ENCODE measurements around the gene CREB3L2. TPM values are rescaled to one million over a fixed set of nuclear protein-coding genes. Genes with fewer than 3 reads are reported as not detected.

CREB3L2 gene
- total RNA-seq, 4 donors from 2014 or later, result 33.1 to 59.1 (median 43.3) TPM

DNA sequence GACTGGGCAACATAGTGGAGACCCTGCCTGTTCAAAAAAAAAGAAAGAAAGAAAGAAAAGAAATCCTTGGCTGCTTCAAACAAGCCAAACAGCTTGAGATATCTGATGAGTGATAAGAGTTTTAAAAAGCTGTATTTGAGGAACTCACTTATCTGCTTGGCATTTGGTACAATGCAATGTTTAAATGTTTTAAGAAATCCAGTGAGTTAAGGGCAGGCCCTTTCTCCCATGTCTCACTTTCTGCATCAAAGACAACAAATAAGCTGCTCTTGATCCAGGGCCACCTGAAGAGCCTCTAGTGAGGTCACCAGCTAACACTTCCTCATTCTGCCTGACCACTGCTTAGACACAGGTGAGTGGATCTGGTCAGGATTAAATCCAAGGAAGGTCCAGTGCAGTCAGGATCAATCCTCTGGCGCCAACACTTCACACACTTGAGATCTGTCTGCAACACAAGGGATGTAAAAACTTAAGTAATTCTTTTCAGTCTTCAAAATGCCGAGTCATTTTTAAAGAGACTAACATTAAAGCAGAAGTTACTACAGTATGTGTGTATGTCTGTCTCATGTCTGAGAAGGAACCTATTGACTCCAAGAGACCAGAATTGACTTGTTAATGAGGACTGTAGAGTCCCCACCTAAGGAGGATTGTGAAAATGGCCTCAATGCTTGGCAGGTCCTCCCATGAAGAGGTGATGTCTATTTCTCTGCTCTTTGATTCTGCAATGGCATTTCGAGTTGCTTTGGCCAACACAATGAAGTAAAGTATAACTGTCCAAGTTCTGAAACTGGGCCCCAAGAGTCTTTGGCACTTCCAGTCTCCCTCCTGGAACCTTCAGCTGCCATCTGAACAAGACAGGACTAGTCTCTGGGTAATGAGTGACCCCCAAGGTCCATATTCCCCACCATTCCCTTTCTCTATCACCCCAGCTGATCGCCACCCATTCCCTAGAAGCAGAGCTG is 43.1 kb downstream of the CREB3L2 start:
- ATAC-seq, result no peak
- no peaks in the 10 kb centered on the region for H3K27me3 ChIP-seq
- H3K4me3 ChIP-seq, result no peak overlapping the region
- 75 to 92% methylated on average over 2 of the region's 4 CpGs for WGBS, 2 donors (ENCODE audit: low coverage in 1 of 2)
- H3K9me3 ChIP-seq, result no peaks in the 10 kb centered on the region
- H3K4me1 ChIP-seq, result peaks cover 29 to 90% (median 37%) of the 10 kb centered on the region in 3 donors
- peaks cover 0 to 7% of the 10 kb centered on the region in 2 donors for H3K36me3 ChIP-seq
- H3K27ac ChIP-seq, result peak overlapping the region in 3 of 4 donors; percentile 84 to 86 (median 84)
- TF ChIP-seq POLR2A (IDR thresholded peaks at IDR 0.05) (no peak), POLR2AphosphoS5 (IDR thresholded peaks at IDR 0.05) (no peak), EP300 (IDR thresholded peaks at IDR 0.05) (no peak)
- TF ChIP-seq, protein P1, sequence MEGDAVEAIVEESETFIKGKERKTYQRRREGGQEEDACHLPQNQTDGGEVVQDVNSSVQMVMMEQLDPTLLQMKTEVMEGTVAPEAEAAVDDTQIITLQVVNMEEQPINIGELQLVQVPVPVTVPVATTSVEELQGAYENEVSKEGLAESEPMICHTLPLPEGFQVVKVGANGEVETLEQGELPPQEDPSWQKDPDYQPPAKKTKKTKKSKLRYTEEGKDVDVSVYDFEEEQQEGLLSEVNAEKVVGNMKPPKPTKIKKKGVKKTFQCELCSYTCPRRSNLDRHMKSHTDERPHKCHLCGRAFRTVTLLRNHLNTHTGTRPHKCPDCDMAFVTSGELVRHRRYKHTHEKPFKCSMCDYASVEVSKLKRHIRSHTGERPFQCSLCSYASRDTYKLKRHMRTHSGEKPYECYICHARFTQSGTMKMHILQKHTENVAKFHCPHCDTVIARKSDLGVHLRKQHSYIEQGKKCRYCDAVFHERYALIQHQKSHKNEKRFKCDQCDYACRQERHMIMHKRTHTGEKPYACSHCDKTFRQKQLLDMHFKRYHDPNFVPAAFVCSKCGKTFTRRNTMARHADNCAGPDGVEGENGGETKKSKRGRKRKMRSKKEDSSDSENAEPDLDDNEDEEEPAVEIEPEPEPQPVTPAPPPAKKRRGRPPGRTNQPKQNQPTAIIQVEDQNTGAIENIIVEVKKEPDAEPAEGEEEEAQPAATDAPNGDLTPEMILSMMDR (IDR thresholded peaks at IDR 0.05), result no peak

DNA sequence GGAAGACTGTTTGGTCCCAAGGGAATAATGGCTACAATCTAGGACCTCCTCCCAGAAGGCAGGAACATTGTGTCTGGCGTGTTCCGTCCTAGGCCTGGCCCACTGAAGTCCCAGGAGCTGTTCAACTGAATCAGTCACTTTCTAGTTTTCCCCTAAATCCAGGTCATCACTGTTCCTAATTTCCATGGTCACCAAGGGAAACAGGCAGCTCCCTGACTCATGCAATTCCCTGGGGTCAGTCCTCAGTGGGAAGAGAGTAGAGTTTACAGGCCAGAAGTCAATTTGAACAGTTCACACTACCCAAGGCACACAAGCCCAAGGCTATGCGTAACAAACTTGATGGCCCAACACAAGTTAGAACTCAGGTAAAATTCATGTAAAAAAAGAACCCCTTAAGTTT is 44.0 kb downstream of the CREB3L2 start:
- peak overlapping the region; percentile 39 to 86 (median 84) for H3K27ac ChIP-seq

DNA sequence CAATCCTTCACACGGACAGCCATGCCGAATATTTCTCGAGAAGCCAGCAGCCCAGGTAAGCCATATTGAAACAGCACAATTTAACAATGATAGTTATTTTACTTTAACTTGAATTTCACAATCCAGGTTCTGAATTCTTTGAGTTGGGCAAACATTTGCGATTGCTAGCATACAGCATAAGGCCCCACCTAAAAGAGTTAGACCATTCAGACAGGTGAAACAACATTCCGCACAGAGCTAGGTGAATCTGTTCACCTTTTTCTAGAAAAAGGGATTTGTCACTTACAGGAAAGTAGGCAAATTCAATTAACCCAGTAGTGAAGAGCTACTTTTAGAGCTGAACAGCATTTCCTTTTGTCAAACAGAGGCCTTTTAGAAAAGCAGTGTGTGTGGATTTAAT is 45.3 kb downstream of the CREB3L2 start:
- TF ChIP-seq, protein P1 (IDR thresholded peaks at IDR 0.05), result no peak
- TF ChIP-seq POLR2AphosphoS5 (IDR thresholded peaks at IDR 0.05) (no peak), POLR2A (IDR thresholded peaks at IDR 0.05) (no peak), EP300 (IDR thresholded peaks at IDR 0.05) (no peak)
- Histone ChIP-seq H3K36me3 (peaks cover 0 to 7% of the 10 kb centered on the region in 2 donors), H3K4me1 (peaks cover 34 to 89% (median 41%) of the 10 kb centered on the region in 3 donors), H3K27ac (peak overlapping the region; percentile 50 to 86 (median 84)), H3K27me3 (no peaks in the 10 kb centered on the region), H3K4me3 (no peak overlapping the region), H3K9me3 (no peaks in the 10 kb centered on the region)
- 90 to 96% methylated on average over 5 of the region's 5 CpGs for WGBS, 2 donors (ENCODE audit: low coverage in 1 of 2)
- ATAC-seq, result no peak

More for the DNA sequence above, 44.0 kb downstream of the CREB3L2 start:
- TF ChIP-seq POLR2AphosphoS5 (IDR thresholded peaks at IDR 0.05), result peak; percentile 42
- TF ChIP-seq, protein P1 (IDR thresholded peaks at IDR 0.05), result no peak
- TF ChIP-seq EP300 (IDR thresholded peaks at IDR 0.05), result no peak
- TF ChIP-seq POLR2A (IDR thresholded peaks at IDR 0.05), result no peak
- Histone ChIP-seq H3K27me3 (no peaks in the 10 kb centered on the region), H3K4me1 (peaks cover 34 to 90% (median 41%) of the 10 kb centered on the region in 3 donors), H3K9me3 (no peaks in the 10 kb centered on the region), H3K4me3 (no peak overlapping the region), H3K36me3 (peaks cover 0 to 7% of the 10 kb centered on the region in 2 donors)
- WGBS, 2 donors (ENCODE audit: low coverage in 1 of 2), result 43 to 89% methylated on average over 3 of the region's 3 CpGs
- ATAC-seq, result peak; percentile 53

DNA sequence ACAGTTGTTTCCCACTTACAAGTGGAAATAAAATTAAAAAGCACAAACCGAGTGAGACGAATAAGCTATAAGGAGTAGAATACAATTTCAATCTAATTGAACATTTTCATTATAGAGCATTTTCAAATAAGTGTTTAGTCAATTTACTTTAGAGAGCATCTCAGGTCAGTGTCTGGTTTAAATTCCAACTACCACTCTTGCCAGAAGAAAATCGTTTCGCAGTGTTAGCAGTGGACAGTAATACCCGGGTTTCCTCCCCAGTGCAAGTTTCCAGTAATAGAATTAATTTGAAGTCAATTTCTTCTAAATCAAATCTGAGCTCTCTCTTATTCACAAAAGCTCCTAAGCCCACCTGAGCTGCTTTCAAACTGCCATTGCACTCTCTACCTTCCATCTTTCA is 45.7 kb downstream of the CREB3L2 start:
- no peaks in the 10 kb centered on the region for H3K27me3 ChIP-seq
- no peak overlapping the region for H3K4me3 ChIP-seq
- WGBS, 2 donors (ENCODE audit: low coverage in 1 of 2), result 21 to 27% methylated on average over 5 of the region's 5 CpGs
- TF ChIP-seq, protein P1 (IDR thresholded peaks at IDR 0.05), result no peak
- no peak for TF ChIP-seq EP300 (IDR thresholded peaks at IDR 0.05)
- TF ChIP-seq POLR2A (IDR thresholded peaks at IDR 0.05), result no peak
- no peak for TF ChIP-seq POLR2AphosphoS5 (IDR thresholded peaks at IDR 0.05)
- H3K4me1 ChIP-seq, result peaks cover 34 to 89% (median 41%) of the 10 kb centered on the region in 3 donors
- H3K36me3 ChIP-seq, result peaks cover 0 to 7% of the 10 kb centered on the region in 2 donors
- H3K9me3 ChIP-seq, result no peaks in the 10 kb centered on the region
- ATAC-seq, result no peak
- H3K27ac ChIP-seq, result peak overlapping the region; percentile 84 to 94 (median 85)
